ENCODE measurements around the gene LARP1B.

GRCh38 chr4:128061566-128062536 is 739 bp downstream of the LARP1B start:
- no peak for TF ChIP-seq EZH2 (IDR thresholded peaks at IDR 0.05)
- peak; percentile 33 for TF ChIP-seq CTCF (IDR thresholded peaks at IDR 0.05)
- TF ChIP-seq EZH2phosphoT487 (IDR thresholded peaks at IDR 0.05) = no peak

All from neural progenitor cell (in vitro differentiated cells).